GM13977 (cell line): Measurements from ENCODE around the gene FAXDC2.

Source experiments
- DNase-seq: peaks from one replicate; pipeline ENCODE4 v3.0.0; 2012; ENCODE audit warnings: low spot score
- CTCF ChIP-seq: IDR thresholded peaks from 2 replicates; pipeline ENCODE4 v1.5.1; 2012; ENCODE audit warnings: mild to moderate bottlenecking, control low read depth; ENCODE audit not compliant: insufficient read depth; ENCODE audit errors: extremely low read depth, missing control alignments
- in situ Hi-C: fragments of 300-500 bp; cut with MboI; formaldehyde crosslinking; loops from one replicate; pipeline ENCODE4 v1.12.0; 2022; ENCODE audit warnings: low sequenced_read_pairs, low pct_unique_long_range_greater_than_20kb, mixed read lengths, inconsistent platforms; ENCODE audit not compliant: unreplicated experiment

The FAXDC2 gene

GRCh38 chr5:154862766-154863165 lies 12.4 kb upstream of the FAXDC2 start:
- no peak for DNase-seq
- in situ Hi-C loops = no loop called here

GRCh38 chr5:154861946-154862345 lies 11.5 kb upstream of the FAXDC2 start:
- DNase-seq = no peak
- TF ChIP-seq CTCF = no peak
- in situ Hi-C loops = no loop called here

More at GRCh38 chr5:154862766-154863165, 12.4 kb upstream of the FAXDC2 start:
- TF ChIP-seq CTCF = no peak

- no peak for TF ChIP-seq CTCF
- in situ Hi-C loops = no loop called here
- no peak for DNase-seq
Observed at GRCh38 chr5:154860765-154861164, 10.4 kb upstream of the FAXDC2 start.

GRCh38 chr5:154860123-154860522 lies 9.7 kb upstream of the FAXDC2 start:
- no peak for DNase-seq
- TF ChIP-seq CTCF = no peak
- in situ Hi-C loops = no loop called here

GRCh38 chr5:154858972-154859871 lies 8.8 kb upstream of the FAXDC2 start:
- no peak for DNase-seq
- in situ Hi-C loops = no loop called here
- TF ChIP-seq CTCF = no peak

GRCh38 chr5:154858297-154858971 lies 8.0 kb upstream of the FAXDC2 start, which contains the start of gene CNOT8:
TSS of gene CNOT8 (plus strand) at chr5:154858627. CDS start at chr5:154863279, 4,652 bp downstream.
- in situ Hi-C loops = no loop called here
- TF ChIP-seq CTCF = no peak

More at GRCh38 chr5:154858297-154858971, 8.0 kb upstream of the FAXDC2 start, which contains the start of gene CNOT8:
- DNase-seq = peak; percentile 92
